ENCODE results near the gene KIF13A. TPM values are rescaled to one million over a fixed set of nuclear protein-coding genes. Genes with fewer than 3 reads are reported as not detected.

The KIF13A gene
- total RNA-seq, 1 donor from 2014 or later = 43.0 TPM

GRCh38 chr6:17820055-17820454 is 167.4 kb downstream of the KIF13A start:
- no peaks in the 10 kb centered on the region for H3K27me3 ChIP-seq
- no peak overlapping the region for H3K27ac ChIP-seq
- TF ChIP-seq POLR2AphosphoS5 (IDR thresholded peaks at IDR 0.05; ENCODE audit: insufficient read depth in 1 of 2, low read depth in 1 of 2) (no peak), POLR2A (IDR thresholded peaks at IDR 0.05) (no peak), CTCF (IDR thresholded peaks at IDR 0.05) (no peak)
- intact Hi-C loops (cut with DNase I) = no loop called here
- H3K4me1 ChIP-seq = no peaks in the 10 kb centered on the region
- DNase-seq (ENCODE audit: extremely low spot score in 2 of 2) = no peak
- H3K36me3 ChIP-seq = peaks cover 0 to 30% of the 10 kb centered on the region in 2 donors
- H3K4me3 ChIP-seq = no peak overlapping the region
- H3K9me3 ChIP-seq = no peaks in the 10 kb centered on the region

GRCh38 chr6:17817763-17818162 is 169.7 kb downstream of the KIF13A start:
- Histone ChIP-seq H3K27ac (no peak overlapping the region), H3K4me1 (no peaks in the 10 kb centered on the region), H3K36me3 (peaks cover 0 to 41% of the 10 kb centered on the region in 2 donors), H3K27me3 (no peaks in the 10 kb centered on the region), H3K4me3 (no peak overlapping the region), H3K9me3 (no peaks in the 10 kb centered on the region)
- intact Hi-C loops (cut with DNase I) = no loop called here
- TF ChIP-seq CTCF (IDR thresholded peaks at IDR 0.05) = no peak
- no peak for TF ChIP-seq POLR2AphosphoS5 (IDR thresholded peaks at IDR 0.05; ENCODE audit: insufficient read depth in 1 of 2, low read depth in 1 of 2)
- no peak for TF ChIP-seq POLR2A (IDR thresholded peaks at IDR 0.05)
- DNase-seq (ENCODE audit: extremely low spot score in 2 of 2) = no peak

GRCh38 chr6:17816921-17817611 is 170.4 kb downstream of the KIF13A start:
- intact Hi-C loops (cut with DNase I) = no loop called here

GRCh38 chr6:17813542-17813941 is 173.9 kb downstream of the KIF13A start:
- H3K4me1 ChIP-seq = no peaks in the 10 kb centered on the region
- peaks cover 0 to 50% of the 10 kb centered on the region in 2 donors for H3K36me3 ChIP-seq
- H3K4me3 ChIP-seq = no peak overlapping the region
- no peaks in the 10 kb centered on the region for H3K27me3 ChIP-seq
- H3K27ac ChIP-seq = no peak overlapping the region
- no peaks in the 10 kb centered on the region for H3K9me3 ChIP-seq
- TF ChIP-seq POLR2AphosphoS5 (IDR thresholded peaks at IDR 0.05; ENCODE audit: insufficient read depth in 1 of 2, low read depth in 1 of 2) (no peak), CTCF (IDR thresholded peaks at IDR 0.05) (no peak), POLR2A (IDR thresholded peaks at IDR 0.05) (no peak)
- intact Hi-C loops (cut with DNase I) = no loop called here
- no peak for DNase-seq (ENCODE audit: extremely low spot score in 2 of 2)

More at GRCh38 chr6:17816921-17817611, 170.4 kb downstream of the KIF13A start:
- Histone ChIP-seq H3K36me3 (peaks cover 0 to 47% of the 10 kb centered on the region in 2 donors), H3K27me3 (no peaks in the 10 kb centered on the region), H3K27ac (no peak overlapping the region), H3K9me3 (no peaks in the 10 kb centered on the region), H3K4me1 (no peaks in the 10 kb centered on the region), H3K4me3 (no peak overlapping the region)
- TF ChIP-seq CTCF (IDR thresholded peaks at IDR 0.05) = no peak
- TF ChIP-seq POLR2A (IDR thresholded peaks at IDR 0.05) = no peak
- TF ChIP-seq POLR2AphosphoS5 (IDR thresholded peaks at IDR 0.05; ENCODE audit: insufficient read depth in 1 of 2, low read depth in 1 of 2) = no peak
- no peak for DNase-seq (ENCODE audit: extremely low spot score in 2 of 2)

- H3K36me3 ChIP-seq = peaks cover 0 to 62% of the 10 kb centered on the region in 2 donors
- DNase-seq (ENCODE audit: extremely low spot score in 2 of 2) = no peak
Measured at GRCh38 chr6:17812311-17812710, 175.1 kb downstream of the KIF13A start.

More at GRCh38 chr6:17812311-17812710, 175.1 kb downstream of the KIF13A start:
- no peaks in the 10 kb centered on the region for H3K27me3 ChIP-seq
- H3K9me3 ChIP-seq = no peaks in the 10 kb centered on the region
- H3K4me1 ChIP-seq = no peaks in the 10 kb centered on the region
- no peak overlapping the region for H3K27ac ChIP-seq
- TF ChIP-seq POLR2AphosphoS5 (IDR thresholded peaks at IDR 0.05; ENCODE audit: insufficient read depth in 1 of 2, low read depth in 1 of 2) (no peak), POLR2A (IDR thresholded peaks at IDR 0.05) (no peak), CTCF (IDR thresholded peaks at IDR 0.05) (no peak)
- intact Hi-C loops (cut with DNase I) = no loop called here
- H3K4me3 ChIP-seq = no peak overlapping the region

Data from vagina (tissue), 2 donors.